Trophoblast cell (in vitro differentiated cells and primary cell): ENCODE results near the gene EML4.

Experiments used
- DNase-seq, 2 donors: peaks; one replicate each; pipeline ENCODE4 v3.0.0-alpha.2; 2016
- H2AFZ ChIP-seq: 2 replicates; pipeline ENCODE4 v1.6.1; 2013; ENCODE audit warnings: low read length, moderate library complexity, mild to moderate bottlenecking; ENCODE audit not compliant: insufficient read depth, poor library complexity
- H2AK5ac ChIP-seq: 2 replicates; pipeline ENCODE4 v1.6.1; 2013; ENCODE audit warnings: mild to moderate bottlenecking, low read length
- H2BK120ac ChIP-seq: 2 replicates; pipeline ENCODE4 v1.6.1; 2013; ENCODE audit warnings: low read length, mild to moderate bottlenecking, moderate library complexity; ENCODE audit not compliant: insufficient read depth, poor library complexity
- H2BK12ac ChIP-seq: 2 replicates; pipeline ENCODE4 v1.6.1; 2013; ENCODE audit warnings: mild to moderate bottlenecking, low read length, moderate library complexity
- H2BK5ac ChIP-seq: 2 replicates; pipeline ENCODE4 v1.6.1; 2013; ENCODE audit warnings: low read length, low read depth, moderate library complexity, mild to moderate bottlenecking; ENCODE audit not compliant: poor library complexity
- H3K14ac ChIP-seq: 2 replicates; pipeline ENCODE4 v1.6.1; 2013; ENCODE audit warnings: mild to moderate bottlenecking, low read length
- H3K18ac ChIP-seq: 2 replicates; pipeline ENCODE4 v1.6.1; 2013; ENCODE audit warnings: mild to moderate bottlenecking, low read length
- H3K23ac ChIP-seq: 2 replicates; pipeline ENCODE4 v1.6.1; 2013; ENCODE audit warnings: low read length
- H3K27ac ChIP-seq: 2 replicates; pipeline ENCODE4 v1.5.1; 2013; ENCODE audit warnings: low read depth, mild to moderate bottlenecking, inconsistent platforms, low read length, moderate library complexity
- H3K27me3 ChIP-seq: 2 replicates; pipeline ENCODE4 v1.6.1; 2013; ENCODE audit warnings: inconsistent platforms, mild to moderate bottlenecking, low read length, moderate library complexity; ENCODE audit not compliant: insufficient read depth
- H3K36me3 ChIP-seq, 2 experiments: 1 replicate in 1 of 2; 2 replicates in 1 of 2; pipeline ENCODE4 v1.6.1; 2013; ENCODE audit warnings: low read length in 2 of 2, mild to moderate bottlenecking in 2 of 2, moderate library complexity in 1 of 2; ENCODE audit not compliant: insufficient read depth in 2 of 2, control insufficient read depth in 1 of 2
- H3K4ac ChIP-seq: 2 replicates; pipeline ENCODE4 v1.6.1; 2013; ENCODE audit warnings: low read depth, mild to moderate bottlenecking, low read length, moderate library complexity
- H3K4me1 ChIP-seq, 2 experiments: 1 replicate in 1 of 2; 2 replicates in 1 of 2; pipeline ENCODE4 v1.6.1; 2013; ENCODE audit warnings: low read length in 2 of 2, mild to moderate bottlenecking in 2 of 2, moderate library complexity in 1 of 2; ENCODE audit not compliant: insufficient read depth in 2 of 2, control insufficient read depth in 1 of 2
- H3K4me2 ChIP-seq: 2 replicates; pipeline ENCODE4 v1.6.1; 2013; ENCODE audit warnings: inconsistent platforms, mild to moderate bottlenecking, low read length, moderate library complexity
- H3K4me3 ChIP-seq: 2 replicates; pipeline ENCODE4 v1.5.1; 2013; ENCODE audit warnings: mild to moderate bottlenecking, low read depth, low read length, inconsistent platforms
- H3K79me1 ChIP-seq: one replicate; pipeline ENCODE4 v1.6.1; 2013; ENCODE audit warnings: low read length
- H3K79me2 ChIP-seq: 2 replicates; pipeline ENCODE4 v1.6.1; 2013; ENCODE audit warnings: low read length, mild to moderate bottlenecking; ENCODE audit not compliant: control insufficient read depth, insufficient read depth, poor library complexity
- H3K9ac ChIP-seq: 2 replicates; pipeline ENCODE4 v1.6.1; 2013; ENCODE audit warnings: mild to moderate bottlenecking, low read length
- H3K9me3 ChIP-seq: 2 replicates; pipeline ENCODE4 v1.6.1; 2013; ENCODE audit warnings: low read depth, mild to moderate bottlenecking, control low read depth, inconsistent platforms, low read length; ENCODE audit not compliant: insufficient read depth
- H4K12ac ChIP-seq: 2 replicates; pipeline ENCODE4 v1.6.1; 2013; ENCODE audit warnings: low read depth, mild to moderate bottlenecking, low read length, moderate library complexity
- H4K8ac ChIP-seq: 2 replicates; pipeline ENCODE4 v1.6.1; 2013; ENCODE audit warnings: low read depth, mild to moderate bottlenecking, low read length, moderate library complexity
- H4K91ac ChIP-seq: one replicate; pipeline ENCODE4 v1.6.1; 2013; ENCODE audit warnings: low read depth, mild to moderate bottlenecking, low read length, moderate library complexity
- WGBS: extraction: QIAGEN DNeasy Blood & Tissue Kit; methylation state at CpG from one replicate; pipeline ENCODE4 v1.1.7; 2013; ENCODE audit warnings: missing lambda C conversion rate; ENCODE audit not compliant: insufficient read length, insufficient coverage; ENCODE audit errors: extremely low coverage; 5-methylcytosine and 5-hydroxymethylcytosine counted together

The EML4 gene

DNA sequence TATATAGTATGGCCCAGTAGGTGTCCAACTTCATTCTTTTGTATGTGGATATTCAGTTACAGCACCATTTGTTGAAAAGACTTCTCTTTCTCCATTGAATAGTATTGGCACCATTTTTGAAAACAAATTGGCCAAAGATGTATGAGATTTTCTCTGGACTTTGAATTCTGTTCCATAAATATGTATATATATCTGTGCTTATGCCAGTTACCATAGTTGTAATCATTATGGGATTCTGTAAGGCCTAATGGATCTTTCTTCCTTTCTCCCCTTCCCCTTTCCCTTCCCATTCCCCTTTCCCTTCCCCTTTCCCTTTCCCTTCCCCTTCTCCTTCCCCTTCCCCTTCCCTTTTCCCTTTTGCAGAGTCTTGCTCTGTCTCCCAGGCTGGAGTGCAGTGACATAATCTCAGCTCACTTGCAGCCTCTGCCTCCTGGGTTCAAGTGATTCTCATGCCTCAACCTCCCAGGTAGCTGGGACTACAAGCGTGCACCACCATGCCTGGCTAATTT lies 140.9 kb downstream of the EML4 start:
- Histone ChIP-seq H2AFZ (no peak overlapping the region), H2BK5ac (no peak overlapping the region), H3K36me3 (peaks cover 1 to 8% of the 10 kb centered on the region in 2 experiments), H3K4me3 (no peak overlapping the region), H2BK12ac (no peak overlapping the region), H3K27me3 (no peaks in the 10 kb centered on the region), H3K27ac (no peak overlapping the region), H4K12ac (no peak overlapping the region), H3K4me2 (no peak overlapping the region), H3K79me2 (no peaks in the 10 kb centered on the region), H3K4me1 (peaks cover 0 to 1% of the 10 kb centered on the region in 2 experiments), H3K4ac (no peak overlapping the region), H3K79me1 (no peaks in the 10 kb centered on the region), H2AK5ac (no peak overlapping the region), H3K14ac (no peak overlapping the region), H4K91ac (no peak overlapping the region), H3K9me3 (no peaks in the 10 kb centered on the region), H3K9ac (no peak overlapping the region), H2BK120ac (no peak overlapping the region), H4K8ac (no peak overlapping the region), H3K23ac (no peak overlapping the region), H3K18ac (no peak overlapping the region)
- no peak for DNase-seq
- WGBS, result no CpG with 5 or more reads among the region's 1 CpG

DNA sequence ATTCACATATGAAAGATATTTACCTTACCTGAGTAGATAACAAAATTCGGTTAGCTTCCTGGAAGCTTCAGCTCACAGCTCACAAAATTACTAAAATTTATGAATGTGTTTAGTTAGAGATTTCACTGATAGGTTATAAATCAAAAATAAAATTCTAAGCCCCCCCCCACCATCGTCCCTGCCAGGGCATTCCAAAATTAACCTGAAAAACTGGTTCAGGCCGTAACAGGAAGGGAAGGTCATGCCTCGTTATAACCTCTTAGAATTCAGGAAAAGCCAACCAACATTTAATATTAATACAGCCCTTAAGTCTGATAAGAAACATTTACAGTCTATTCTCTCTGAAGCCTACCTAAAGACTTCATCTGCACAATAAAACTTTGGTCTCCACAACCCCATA lies 143.0 kb downstream of the EML4 start:
- H4K12ac ChIP-seq, result no peak overlapping the region
- H2BK12ac ChIP-seq, result no peak overlapping the region

DNA sequence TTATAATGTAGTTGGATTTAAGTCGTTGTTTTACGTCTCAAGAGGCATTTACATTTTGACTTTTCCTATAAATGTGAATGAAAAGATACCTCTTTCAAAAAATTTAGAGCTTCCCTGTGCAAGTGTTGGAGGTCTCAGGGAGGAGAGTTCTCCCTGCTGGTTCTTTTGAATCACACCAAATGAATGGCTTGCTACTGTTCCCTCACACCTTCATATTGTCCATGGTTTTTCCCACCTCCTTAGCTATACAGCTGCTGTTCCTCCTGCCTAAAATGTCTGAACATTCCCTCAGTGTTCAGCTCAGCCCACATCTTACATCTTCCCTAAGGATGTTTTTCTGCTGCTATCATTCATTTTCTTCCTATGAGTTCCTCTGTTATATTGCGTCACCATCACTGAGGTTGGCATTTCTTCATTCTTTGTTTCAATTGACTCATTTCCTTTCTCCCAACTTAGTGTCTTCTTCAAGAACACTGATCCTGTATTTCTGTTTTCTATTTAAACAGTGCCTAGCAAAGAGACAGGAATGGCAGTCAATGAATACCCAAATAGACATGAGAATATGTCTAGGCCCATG lies 145.8 kb downstream of the EML4 start:
- no peak overlapping the region for H4K12ac ChIP-seq
- no peak overlapping the region for H3K27ac ChIP-seq
- H3K4me3 ChIP-seq, result no peak overlapping the region
- no peak overlapping the region for H3K23ac ChIP-seq
- no peak overlapping the region for H3K18ac ChIP-seq
- no peak overlapping the region for H2BK5ac ChIP-seq
- no peak overlapping the region for H3K14ac ChIP-seq
- no peak overlapping the region for H3K4ac ChIP-seq
- no peaks in the 10 kb centered on the region for H3K9me3 ChIP-seq
- no peak overlapping the region for H4K91ac ChIP-seq
- no peaks in the 10 kb centered on the region for H3K27me3 ChIP-seq
- no peak overlapping the region for H3K4me2 ChIP-seq
- no peak overlapping the region for H2BK12ac ChIP-seq
- H3K9ac ChIP-seq, result no peak overlapping the region
- no peak overlapping the region for H4K8ac ChIP-seq
- peaks cover 0 to 1% of the 10 kb centered on the region in 2 experiments for H3K4me1 ChIP-seq
- DNase-seq, result peak; percentile 68 to 92
- H2BK120ac ChIP-seq, result no peak overlapping the region
- no peaks in the 10 kb centered on the region for H3K79me2 ChIP-seq
- WGBS, result no CpG with 5 or more reads among the region's 3 CpGs
- no peak overlapping the region for H2AK5ac ChIP-seq
- no peak overlapping the region for H2AFZ ChIP-seq
- no peaks in the 10 kb centered on the region for H3K79me1 ChIP-seq
- H3K36me3 ChIP-seq, result peaks cover 4 to 8% of the 10 kb centered on the region in 2 experiments

More for the DNA sequence above, 143.0 kb downstream of the EML4 start:
- DNase-seq, result peak in 1 of 2 donors; percentile 30
- Histone ChIP-seq H3K27me3 (no peaks in the 10 kb centered on the region), H3K4ac (no peak overlapping the region), H3K4me1 (peaks cover 0 to 1% of the 10 kb centered on the region in 2 experiments), H3K18ac (no peak overlapping the region), H3K4me2 (no peak overlapping the region), H3K79me1 (no peaks in the 10 kb centered on the region), H4K8ac (no peak overlapping the region), H3K27ac (no peak overlapping the region), H3K4me3 (no peak overlapping the region), H3K36me3 (peaks cover 4 to 10% of the 10 kb centered on the region in 2 experiments), H3K79me2 (no peaks in the 10 kb centered on the region), H4K91ac (no peak overlapping the region), H2BK120ac (no peak overlapping the region), H2BK5ac (no peak overlapping the region), H3K9ac (no peak overlapping the region), H2AFZ (no peak overlapping the region), H3K9me3 (no peaks in the 10 kb centered on the region), H3K23ac (no peak overlapping the region), H2AK5ac (no peak overlapping the region), H3K14ac (no peak overlapping the region)
- WGBS, result no CpG with 5 or more reads among the region's 4 CpGs

DNA sequence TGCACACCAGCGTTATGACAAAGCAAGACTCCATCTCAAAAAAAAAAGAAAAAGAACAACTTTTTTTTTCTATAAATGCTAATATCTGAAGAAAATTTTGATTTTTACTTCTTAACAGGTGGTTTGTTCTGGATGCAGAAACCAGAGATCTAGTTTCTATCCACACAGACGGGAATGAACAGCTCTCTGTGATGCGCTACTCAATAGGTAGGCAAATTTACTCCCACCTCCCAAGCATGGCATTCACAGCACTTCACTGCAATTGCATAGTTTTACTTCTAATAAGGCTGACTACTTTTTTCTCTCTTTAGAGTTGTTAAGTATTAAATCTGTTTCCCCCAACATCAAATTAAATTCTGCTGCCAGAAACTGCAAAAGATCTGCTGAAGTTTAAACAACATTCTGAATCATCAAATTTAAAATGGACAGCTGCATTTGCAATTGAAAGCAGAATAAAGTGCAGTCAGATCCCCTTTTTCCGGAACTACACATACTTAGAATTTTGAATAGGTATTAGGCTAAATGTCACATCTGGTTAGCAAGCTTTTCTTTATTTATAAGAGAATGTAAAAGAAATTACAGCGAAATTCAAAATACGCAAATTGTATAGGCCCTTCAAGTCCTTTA lies 146.8 kb downstream of the EML4 start:
- Histone ChIP-seq H3K9me3 (no peaks in the 10 kb centered on the region), H3K4ac (no peak overlapping the region), H3K23ac (no peak overlapping the region), H3K14ac (no peak overlapping the region), H3K36me3 (peaks cover 4 to 8% of the 10 kb centered on the region in 2 experiments), H2AFZ (no peak overlapping the region), H3K27me3 (no peaks in the 10 kb centered on the region), H3K4me2 (no peak overlapping the region), H4K8ac (no peak overlapping the region), H3K27ac (no peak overlapping the region), H3K79me1 (no peaks in the 10 kb centered on the region), H2AK5ac (no peak overlapping the region), H2BK5ac (no peak overlapping the region), H3K4me3 (no peak overlapping the region), H3K4me1 (peaks cover 0 to 1% of the 10 kb centered on the region in 2 experiments), H3K79me2 (no peaks in the 10 kb centered on the region), H3K9ac (no peak overlapping the region), H2BK12ac (no peak overlapping the region), H3K18ac (no peak overlapping the region), H4K91ac (no peak overlapping the region), H2BK120ac (no peak overlapping the region), H4K12ac (no peak overlapping the region)
- DNase-seq, result no peak
- no CpG with 5 or more reads among the region's 6 CpGs for WGBS
